Esophagus mucosa (tissue), 1 donor: ENCODE results near the gene SERINC3. TPM values are rescaled to one million over a fixed set of nuclear protein-coding genes. Genes with fewer than 3 reads are reported as not detected.
"Not testable (repeated sequence)": the region's sequence is repeated elsewhere in the genome, so short reads cannot be mapped to it uniquely, and the experiment has no call there.

Source experiments
- ATAC-seq: fragments of 200-7000 bp; cut with Tn5 transposase; one replicate; pipeline ENCODE4 v1.9.1; 2020
- total RNA-seq: library from RNA; stranded (reverse); gene quantifications from one replicate; pipeline ENCODE4 v1.2.4, GENCODE V29; 2023
- donor health status: DM: yes; HTN: yes; CAD: no.

SERINC3 gene
- total RNA-seq, 1 donor from 2014 or later, result 64.9 TPM

- no peak for ATAC-seq
Observed at GRCh38 chr20:44489931-44490330, 31.9 kb downstream of the SERINC3 start.

DNA sequence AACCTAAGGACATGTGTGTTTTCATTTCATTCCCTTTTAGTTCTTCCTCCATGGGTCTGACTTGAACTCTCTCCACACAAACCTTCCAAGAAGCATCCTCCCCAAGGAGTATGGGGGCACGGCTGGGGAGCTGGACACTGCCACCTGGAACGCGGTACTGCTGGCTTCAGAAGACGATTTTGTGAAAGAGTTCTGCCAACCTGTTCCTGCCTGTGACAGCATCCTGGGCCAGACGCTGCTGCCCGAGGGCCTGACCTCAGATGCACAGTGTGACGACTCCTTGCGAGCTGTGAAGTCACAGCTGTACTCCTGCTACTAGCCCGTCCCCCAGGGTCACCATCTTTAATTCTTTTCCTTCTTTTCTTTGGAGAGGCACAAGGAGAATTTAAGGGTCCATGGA lies 32.6 kb downstream of the SERINC3 start:
- ATAC-seq, result no peak

DNA sequence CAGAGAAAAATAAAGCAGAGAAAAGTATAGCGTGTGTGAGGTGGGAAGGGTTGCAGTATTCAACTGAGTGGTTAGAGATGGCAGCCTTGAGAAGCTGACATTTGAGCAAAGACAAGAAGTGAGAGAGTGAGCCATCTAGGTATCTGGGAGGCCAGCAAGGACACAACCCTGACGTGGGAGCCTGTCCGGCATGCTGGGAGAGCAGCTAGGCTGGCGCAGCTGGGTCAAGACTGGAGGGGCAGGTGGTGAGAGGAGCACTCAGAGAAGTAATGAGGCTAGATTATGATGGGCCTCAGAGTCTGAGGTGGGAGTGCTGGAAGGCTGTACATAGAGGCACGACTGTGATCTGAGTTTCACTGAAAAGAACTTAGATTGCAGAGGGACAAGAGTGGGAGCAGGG lies 33.3 kb downstream of the SERINC3 start:
- ATAC-seq, result no peak

GRCh38 chr20:44485830-44486198 lies 36.1 kb downstream of the SERINC3 start:
- ATAC-seq, result no peak

GRCh38 chr20:44485078-44485829 lies 36.6 kb downstream of the SERINC3 start:
- no peak for ATAC-seq

GRCh38 chr20:44483112-44483511 lies 38.8 kb downstream of the SERINC3 start:
- no peak for ATAC-seq

DNA sequence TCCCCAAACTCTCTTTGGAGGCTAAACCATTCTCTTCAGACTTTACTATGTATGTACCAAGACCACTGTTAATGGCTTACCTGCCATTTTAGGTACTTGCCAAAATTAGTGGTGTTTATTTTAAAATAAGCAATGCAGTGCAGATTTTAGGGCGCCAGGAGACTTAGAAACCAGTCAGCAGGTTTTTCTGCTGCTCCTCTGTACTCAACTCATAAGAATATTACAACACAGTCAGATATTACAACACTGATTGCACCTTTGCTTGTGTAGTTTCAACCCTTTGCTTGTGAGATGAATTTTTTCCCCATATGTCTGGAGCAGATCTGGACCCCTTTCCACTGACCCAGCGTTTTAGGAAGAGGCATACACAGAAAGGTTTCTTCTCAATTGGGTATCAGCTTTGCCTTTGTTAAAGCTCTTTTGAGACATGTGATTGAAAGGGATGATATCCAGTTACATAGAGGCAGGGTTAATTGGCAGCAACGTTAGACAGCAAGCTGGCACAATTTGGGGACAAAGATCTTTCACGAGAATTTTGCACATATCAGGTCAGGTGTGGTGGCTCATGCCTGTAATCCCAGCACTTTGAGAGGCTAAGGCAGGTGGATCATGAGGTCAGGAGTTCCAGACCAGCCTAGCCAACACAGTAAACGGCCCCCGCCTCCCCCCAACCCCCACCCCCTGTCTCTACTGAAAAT lies 40.0 kb downstream of the SERINC3 start:
- no peak for ATAC-seq

- no peak for ATAC-seq
Observed at GRCh38 chr20:44480097-44480496, 41.8 kb downstream of the SERINC3 start.

DNA sequence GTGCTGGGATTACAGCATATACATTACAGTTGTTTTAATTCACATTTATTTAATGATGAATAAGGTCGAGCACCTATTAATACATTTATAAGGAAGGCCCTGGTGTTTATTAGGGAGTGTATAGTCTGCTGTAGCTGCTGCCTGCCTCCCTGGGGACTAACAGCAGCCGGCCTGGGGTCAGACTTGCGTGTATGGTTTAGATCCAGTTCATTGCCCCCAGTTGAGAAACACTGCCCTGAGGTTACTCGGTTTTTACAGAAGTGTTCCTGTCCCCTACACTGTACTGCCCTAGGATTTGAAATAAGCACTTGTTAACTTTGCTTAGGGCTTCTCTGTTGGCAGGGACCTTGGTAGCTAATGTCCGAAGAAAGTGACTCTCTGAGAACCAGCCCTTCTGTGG lies 42.2 kb downstream of the SERINC3 start:
- ATAC-seq, result no peak

DNA sequence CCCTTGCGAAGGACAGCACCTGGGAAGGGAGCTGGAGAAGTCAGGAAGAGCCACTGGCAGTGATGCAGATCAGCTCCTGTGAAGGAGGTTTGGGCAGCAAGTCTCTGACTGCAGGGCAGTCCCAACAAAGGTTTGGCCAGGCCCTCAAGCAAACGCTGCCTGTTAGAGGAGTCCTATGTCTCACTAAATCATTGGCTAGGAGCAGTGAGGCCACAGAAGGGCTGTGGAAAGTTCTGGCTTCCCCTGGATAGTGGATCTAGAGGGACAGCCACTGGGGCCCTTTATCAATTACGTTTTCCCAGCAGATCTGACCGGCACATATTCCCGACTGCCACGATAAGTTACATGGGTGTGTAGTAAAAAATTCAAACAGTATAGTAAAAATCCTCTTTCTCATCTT lies 43.7 kb downstream of the SERINC3 start:
- ATAC-seq, result no peak

DNA sequence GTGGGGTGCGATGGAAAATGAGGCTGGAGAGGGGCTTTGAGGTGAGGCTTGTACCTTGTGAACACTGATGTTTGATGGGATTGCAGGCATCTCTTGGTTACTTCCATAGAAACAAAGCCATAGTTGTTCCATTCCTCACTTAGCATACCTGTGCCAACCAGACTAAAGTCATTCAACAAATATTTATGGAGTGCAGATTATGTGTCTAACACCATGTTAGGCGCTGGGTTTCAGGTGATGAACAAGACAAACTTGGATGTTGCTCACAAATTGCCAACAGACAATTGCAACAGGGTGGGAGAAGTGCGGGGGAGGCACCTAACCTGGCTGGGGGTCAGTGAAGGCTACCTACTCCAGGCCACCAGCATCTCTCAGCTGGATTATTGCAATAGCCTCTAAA lies 44.7 kb downstream of the SERINC3 start:
- no peak for ATAC-seq

GRCh38 chr20:44475694-44476560 lies 45.9 kb downstream of the SERINC3 start, which contains the start of gene TTPAL:
TSS of gene TTPAL (plus strand) at chr20:44475874. CDS start at chr20:44480000, 4,126 bp downstream.
- ATAC-seq, result peak; percentile 98

- no peak for ATAC-seq
Observed at GRCh38 chr20:44475372-44475693, 46.5 kb downstream of the SERINC3 start.

DNA sequence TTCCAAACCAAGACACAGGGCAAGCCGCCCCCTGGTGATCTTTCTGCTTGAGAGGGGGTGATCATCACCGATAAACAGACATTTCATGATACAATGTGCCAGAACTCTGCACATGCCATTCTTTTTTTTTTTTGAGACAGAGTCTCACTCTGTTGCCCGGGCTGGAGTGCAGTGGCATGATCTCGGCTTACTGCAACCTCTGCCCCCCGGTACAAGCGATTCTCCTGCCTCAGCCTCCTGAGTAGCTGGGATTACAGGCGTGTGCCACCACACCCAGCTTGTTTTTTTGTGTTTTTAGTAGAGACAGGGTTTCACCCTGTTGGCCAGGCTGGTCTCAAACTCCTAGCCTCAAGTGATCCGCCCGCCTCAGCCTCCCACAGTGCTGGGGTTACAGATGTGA lies 49.6 kb downstream of the SERINC3 start:
- ATAC-seq, result not testable (repeated sequence)

GRCh38 chr20:44471481-44471882 lies 50.4 kb downstream of the SERINC3 start:
- ATAC-seq, result no peak

GRCh38 chr20:44470327-44470726 lies 51.5 kb downstream of the SERINC3 start:
- ATAC-seq, result no peak

- ATAC-seq, result no peak
Observed at GRCh38 chr20:44468044-44468782, 53.7 kb downstream of the SERINC3 start.

DNA sequence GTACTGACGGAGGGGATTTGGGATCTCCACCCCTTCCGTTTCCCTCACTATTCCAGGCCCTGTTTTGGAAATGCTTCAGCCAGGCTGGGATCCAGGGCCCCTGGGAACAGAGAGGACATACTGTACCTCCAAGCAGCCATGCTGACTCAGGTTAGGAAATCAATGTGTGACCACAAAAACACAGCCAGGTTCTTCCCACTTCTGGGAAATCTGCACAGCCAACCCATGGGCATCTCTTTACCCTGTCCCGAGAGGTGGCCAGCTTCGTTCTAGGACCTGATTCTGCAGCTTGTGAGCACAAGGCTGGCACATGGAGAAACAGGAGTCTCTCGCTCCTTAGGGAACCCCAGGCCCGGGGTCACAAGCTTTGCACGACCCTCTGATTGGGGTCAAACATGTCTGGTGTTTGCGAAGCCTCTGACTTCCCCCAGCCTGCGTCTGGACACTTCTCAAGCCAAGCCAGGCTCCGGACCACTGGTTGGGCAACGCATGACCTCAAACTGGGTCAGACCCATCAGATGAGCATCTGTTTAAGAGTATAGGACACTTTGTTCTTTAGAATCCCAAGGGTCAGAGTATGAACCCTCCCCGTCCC lies 54.5 kb downstream of the SERINC3 start:
- no peak for ATAC-seq

DNA sequence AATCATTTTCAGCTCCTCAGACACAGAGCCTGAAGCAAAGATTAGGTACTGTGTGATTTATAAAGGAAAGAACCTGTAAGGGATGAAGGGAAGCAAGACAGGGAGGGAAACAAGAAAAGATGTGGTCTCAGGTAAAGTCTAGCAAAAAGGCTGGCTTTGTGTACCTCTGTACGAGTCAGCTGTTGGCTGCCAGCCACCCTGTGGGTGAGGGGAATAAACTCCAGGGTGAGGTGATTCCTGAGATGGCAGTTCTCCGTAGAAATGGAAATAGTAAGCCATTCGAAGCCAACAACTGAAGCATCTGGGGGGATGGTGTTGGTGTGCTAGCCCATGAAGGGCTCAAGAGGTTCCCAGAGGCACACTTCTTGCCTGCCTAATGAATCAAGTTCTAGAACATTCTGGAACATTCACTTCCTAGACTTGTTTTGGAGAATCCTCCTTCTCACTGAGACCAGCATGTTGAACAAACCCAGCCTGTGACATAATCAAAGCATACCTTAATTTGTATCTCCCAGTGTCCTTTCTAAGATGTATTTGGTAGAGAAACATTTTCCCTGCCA lies 56.8 kb downstream of the SERINC3 start:
- ATAC-seq, result no peak

DNA sequence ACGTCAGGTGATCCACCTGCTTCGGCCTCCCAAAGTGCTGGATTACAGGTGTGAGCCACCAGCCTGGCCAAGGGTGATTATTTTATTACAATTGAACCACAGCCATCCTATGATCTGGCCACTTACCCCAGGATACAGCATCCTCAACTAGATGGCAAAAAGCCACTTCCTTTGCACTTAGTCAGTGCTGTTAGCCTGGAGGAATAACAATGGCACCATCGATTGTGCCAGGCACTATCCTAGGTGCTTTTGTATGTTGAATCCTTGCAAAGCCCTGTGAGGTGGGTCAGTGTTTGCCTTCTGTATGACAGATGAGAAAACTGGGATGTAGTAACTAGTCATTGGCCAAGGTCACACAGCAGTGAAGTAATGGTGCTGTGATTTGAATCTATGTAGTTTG lies 57.4 kb downstream of the SERINC3 start:
- no peak for ATAC-seq

DNA sequence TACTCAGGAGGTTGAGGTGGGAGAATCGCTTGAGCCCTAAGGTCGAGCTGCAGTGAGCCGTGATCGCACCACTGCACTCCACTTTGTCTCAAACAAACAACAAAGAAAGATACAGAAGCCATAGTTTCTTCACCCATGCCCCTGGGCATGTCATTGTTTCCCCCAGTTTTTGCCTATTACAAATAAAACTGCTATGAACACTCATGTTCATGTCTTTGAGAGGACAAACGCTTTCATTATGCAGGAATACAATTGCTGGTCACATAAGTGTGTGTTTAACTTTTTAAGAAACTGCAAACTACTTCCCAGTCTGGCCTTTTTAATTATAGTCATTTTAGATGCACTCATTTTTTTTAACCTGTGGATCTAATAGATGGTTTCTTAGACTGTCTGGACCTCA lies 58.4 kb downstream of the SERINC3 start:
- no peak for ATAC-seq

GRCh38 chr20:44461803-44462174 lies 60.1 kb downstream of the SERINC3 start:
- no peak for ATAC-seq
